NK-92 (cell line): ENCODE measurements around the gene NOP53.
"Not testable (repeated sequence)": the region's sequence is repeated elsewhere in the genome, so short reads cannot be mapped to it uniquely, and the experiment has no call there.

ENCODE experiments used
- DNase-seq: peaks from one replicate; lab custom pipeline; 2025; ENCODE audit not compliant: unreplicated experiment; lab: John Stamatoyannopoulos, UW

The NOP53 gene

DNA sequence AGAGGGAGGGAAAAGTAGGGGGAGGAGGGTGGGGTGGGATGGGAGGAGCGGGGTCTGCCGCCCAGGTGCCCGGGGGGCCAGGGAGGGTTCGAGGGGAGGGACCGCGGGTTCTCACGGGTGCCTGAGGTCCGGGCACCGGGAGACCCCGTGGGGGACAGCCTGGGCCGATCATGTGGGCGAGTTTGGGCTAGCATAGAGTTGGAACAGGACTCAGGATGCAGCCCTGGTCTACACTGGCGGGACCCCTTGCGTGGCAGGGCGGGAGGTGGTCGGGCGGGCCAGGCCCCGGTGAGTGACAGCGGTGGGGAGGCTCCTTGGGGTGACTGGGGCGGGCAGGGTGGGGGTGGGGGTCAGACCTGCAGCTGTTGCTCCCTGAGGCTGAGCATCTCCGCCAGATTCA, 57.8 kb downstream of the NOP53 start:
- not testable (repeated sequence) for DNase-seq

DNA sequence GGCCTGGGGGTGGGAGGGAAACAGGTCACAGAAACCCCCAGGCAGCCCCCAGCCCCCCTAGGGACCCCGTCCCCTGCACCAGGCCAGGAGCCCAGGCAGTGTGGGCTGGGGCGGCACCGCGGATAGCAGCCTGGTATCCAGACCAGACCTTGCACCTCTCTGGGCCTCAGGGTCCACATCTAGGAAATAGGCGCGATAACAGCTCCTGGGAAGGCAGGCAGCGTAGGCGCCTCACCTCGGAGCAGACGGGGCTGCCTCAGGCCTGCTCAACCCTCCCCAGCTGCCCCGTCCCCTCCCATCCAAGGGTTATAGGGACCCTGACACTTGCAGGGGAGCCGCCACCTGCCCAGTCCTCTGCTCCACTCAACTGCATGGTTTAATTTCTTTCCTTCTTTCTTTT, 58.3 kb downstream of the NOP53 start:
- not testable (repeated sequence) for DNase-seq

- not testable (repeated sequence) for DNase-seq
These were observed 59.1 kb downstream of the NOP53 start, which contains the start of gene TPRX1 for GRCh38 chr19:47804451-47804850. TPRX1 (minus strand) TSS chr19:47804551; CDS start chr19:47804539, 12 bp downstream.

DNA sequence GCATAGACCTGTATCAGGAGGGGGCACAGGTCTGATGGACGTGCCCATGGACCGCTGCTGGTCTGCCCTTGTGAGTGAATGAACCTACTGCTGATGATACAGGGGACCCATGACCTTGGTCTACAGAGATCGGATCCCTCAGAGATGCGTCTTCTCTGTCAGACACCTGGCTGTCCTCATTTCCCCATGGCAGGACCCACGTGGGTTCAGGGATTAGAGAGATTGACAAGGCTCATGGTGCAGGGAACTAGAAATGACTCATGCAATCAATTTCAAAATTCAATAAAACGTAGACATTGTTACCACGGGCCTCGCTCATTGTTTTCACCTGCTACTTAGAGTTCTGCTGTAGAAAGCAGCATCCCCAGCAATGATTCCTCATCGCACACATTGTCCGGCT, 60.0 kb downstream of the NOP53 start:
- DNase-seq: no peak

GRCh38 chr19:47806435-47806834, 61.1 kb downstream of the NOP53 start:
- no peak for DNase-seq
